HCT116 (cell line): ENCODE measurements around the gene GBP7. TPM values are rescaled to one million over a fixed set of nuclear protein-coding genes. Genes with fewer than 3 reads are reported as not detected.

Experiments used
- ATAC-seq: fragments of 200-7000 bp; cut with Tn5 transposase; 2 replicates; pipeline ENCODE4 v1.9.1; 2020; ENCODE audit warnings: mild to moderate bottlenecking, moderate library complexity
- BruUV-seq: library from RNA; stranded (reverse); fragments of 400-500 nt; replicated peaks from 2 replicates; lab custom pipeline; 2021; lab: Mats Ljungman, UMichigan
- CTCF ChIA-PET: fragments of 300-600 bp; sonication (Branson Sonifier 250); formaldehyde crosslinking; loops from one replicate; lab custom pipeline; 2021; ENCODE audit warnings: antibody characterized with exemption; lab: Charles Lee
- POLR2A ChIA-PET: fragments of 300-600, 350-600 bp; sonication (Branson Sonifier 250); formaldehyde crosslinking; loops from one replicate; lab custom pipeline; 2021; ENCODE audit warnings: antibody characterized with exemption; lab: Charles Lee
- RAD21 ChIA-PET, 2 experiments: fragments of 300-600 bp; sonication (Branson Sonifier 250); formaldehyde crosslinking; loops; one replicate each; lab custom pipeline; 2023; ENCODE audit warnings: low total read pairs in 2 of 2; ENCODE audit not compliant: uncharacterized antibody in 2 of 2, unreplicated experiment in 2 of 2, low non-redundant PET in 1 of 2; lab: Charles Lee
- DNase-seq: peaks from one replicate; pipeline ENCODE4 v3.0.0-alpha.2; 2010; ENCODE audit warnings: low read depth, low spot score
- H2AFZ ChIP-seq: fragments of 200-600 bp; shearing (Covaris generic), sonication (generic); 2 replicates; pipeline ENCODE4 v1.6.1; 2017; ENCODE audit warnings: low read depth, mixed run types, mixed read lengths, antibody characterized with exemption, low read length; ENCODE audit not compliant: poor library complexity, severe bottlenecking
- H3K27ac ChIP-seq: 2 replicates; pipeline ENCODE4 v1.5.1; 2012; ENCODE audit warnings: low read depth, low read length
- H3K27me3 ChIP-seq: fragments of 200-600 bp; sonication (generic); 2 replicates; pipeline ENCODE4 v1.6.1; 2016; ENCODE audit warnings: mixed run types, low read length, mixed read lengths; ENCODE audit not compliant: insufficient read depth
- H3K36me3 ChIP-seq, 2 experiments: fragments of 200-500 bp in 1 of 2; fragments of 200-600 bp in 1 of 2; sonication (Bioruptor generic) in 1 of 2; sonication (generic) in 1 of 2; 2 replicates each; pipeline versions ENCODE4 v1.5.1 to v1.6.1; 2014 to 2016; ENCODE audit warnings: low read length in 2 of 2, inconsistent platforms in 1 of 2, mixed read lengths in 1 of 2, mixed run types in 1 of 2; ENCODE audit not compliant: insufficient read depth in 2 of 2, control insufficient read depth in 1 of 2
- H3K4me1 ChIP-seq, 2 experiments: fragments of 200-600 bp in 1 of 2; sonication (generic) in 1 of 2; 2 replicates each; pipeline versions ENCODE4 v1.5.1 to v1.6.1; 2012 to 2017; ENCODE audit warnings: low read length in 2 of 2, inconsistent platforms in 1 of 2, mild to moderate bottlenecking in 1 of 2, mixed read lengths in 1 of 2, mixed run types in 1 of 2, moderate library complexity in 1 of 2; ENCODE audit not compliant: insufficient read depth in 2 of 2, control insufficient read depth in 1 of 2
- H3K4me2 ChIP-seq: fragments of 200-600 bp; sonication (generic); 2 replicates; pipeline ENCODE4 v1.6.1; 2017; ENCODE audit warnings: mixed run types, low read length, mixed read lengths
- H3K4me3 ChIP-seq, 2 experiments: fragments of 200-600 bp in 1 of 2; sonication (generic) in 1 of 2; replicated peaks in 1 of 2; 2 replicates each; pipeline ENCODE4 v1.5.1; 2011 to 2016; ENCODE audit warnings: low read length in 2 of 2, control low read depth in 1 of 2, low read depth in 1 of 2, mild to moderate bottlenecking in 1 of 2, mixed read lengths in 1 of 2, mixed run types in 1 of 2
- H3K79me2 ChIP-seq: fragments of 200-600 bp; sonication (generic); 2 replicates; pipeline ENCODE4 v1.6.1; 2017; ENCODE audit warnings: mild to moderate bottlenecking, mixed run types, low read length, moderate library complexity, mixed read lengths; ENCODE audit not compliant: insufficient read depth
- H3K9ac ChIP-seq: fragments of 200-600 bp; sonication (generic); 2 replicates; pipeline ENCODE4 v1.6.1; 2016; ENCODE audit warnings: low read length, mixed read lengths
- H3K9me2 ChIP-seq: fragments of 200-600 bp; sonication (generic), shearing (Covaris generic); 2 replicates; pipeline ENCODE4 v1.6.1; 2017; ENCODE audit warnings: mixed run types, mild to moderate bottlenecking, moderate library complexity; ENCODE audit not compliant: insufficient read depth
- H3K9me3 ChIP-seq, 2 experiments: fragments of 200-500 bp in 1 of 2; fragments of 200-600 bp in 1 of 2; sonication (Bioruptor generic) in 1 of 2; sonication (generic) in 1 of 2; 2 replicates each; pipeline ENCODE4 v1.6.1; 2014 to 2017; ENCODE audit warnings: low read length in 2 of 2, mixed read lengths in 2 of 2, inconsistent platforms in 1 of 2, low read depth in 1 of 2, mild to moderate bottlenecking in 1 of 2, mixed run types in 1 of 2, moderate library complexity in 1 of 2; ENCODE audit not compliant: control insufficient read depth in 1 of 2, insufficient read depth in 1 of 2
- H4K20me1 ChIP-seq: fragments of 200-600 bp; sonication (generic), shearing (Covaris generic); 2 replicates; pipeline ENCODE4 v1.6.1; 2017; ENCODE audit warnings: mixed run types, mild to moderate bottlenecking, moderate library complexity; ENCODE audit not compliant: insufficient read depth
- CBX3 ChIP-seq: IDR thresholded peaks from 2 replicates; pipeline ENCODE4 v1.6.1; 2012; ENCODE audit warnings: low read depth
- EGR1 ChIP-seq: IDR thresholded peaks from 2 replicates; pipeline ENCODE4 v1.6.1; 2012; ENCODE audit warnings: low read depth
- EZH2 ChIP-seq: fragments of 200-600 bp; sonication (generic); IDR thresholded peaks from 2 replicates; pipeline ENCODE4 v1.6.1; 2017; ENCODE audit warnings: antibody characterized with exemption, mixed run types
- EZH2phosphoT487 ChIP-seq: fragments of 200-600 bp; IDR thresholded peaks from 2 replicates; pipeline ENCODE4 v1.6.1; 2018; ENCODE audit warnings: antibody characterized with exemption, borderline replicate concordance
- FOSL1 ChIP-seq: IDR thresholded peaks from 2 replicates; pipeline ENCODE4 v1.6.1; 2012; ENCODE audit warnings: low read depth
- JUND ChIP-seq: IDR thresholded peaks from 2 replicates; pipeline ENCODE4 v1.6.1; 2012
- MAX ChIP-seq: IDR thresholded peaks from 2 replicates; pipeline ENCODE4 v1.6.1; 2012
- POLR2A ChIP-seq: IDR thresholded peaks from 2 replicates; pipeline ENCODE4 v1.7.0; 2011; ENCODE audit warnings: borderline replicate concordance; ENCODE audit not compliant: insufficient read depth, insufficient read length; ENCODE audit errors: extremely low read depth
- POLR2AphosphoS5 ChIP-seq: IDR thresholded peaks from 2 replicates; pipeline ENCODE4 v1.6.1; 2011; ENCODE audit warnings: mild to moderate bottlenecking, low read depth, low read length, moderate library complexity
- SRF ChIP-seq: IDR thresholded peaks from 2 replicates; pipeline ENCODE4 v1.6.1; 2012; ENCODE audit warnings: low read depth
- TCF7L2 ChIP-seq: IDR thresholded peaks from 2 replicates; pipeline ENCODE4 v1.7.0; 2011; ENCODE audit warnings: borderline replicate concordance, inconsistent platforms; ENCODE audit not compliant: insufficient read depth, insufficient read length; ENCODE audit errors: extremely low read depth
- YY1 ChIP-seq: IDR thresholded peaks from 2 replicates; pipeline ENCODE4 v1.6.1; 2011; ENCODE audit warnings: low read length, low read depth, moderate library complexity, mild to moderate bottlenecking; ENCODE audit not compliant: insufficient replicate concordance; ENCODE audit errors: extremely low read depth
- ZFX ChIP-seq: fragments of 450-650 bp; IDR thresholded peaks from 2 replicates; pipeline ENCODE4 v1.6.1; 2017
- intact Hi-C: fragments of 100-400 bp; cut with micrococcal nuclease; formaldehyde crosslinking; loops from 2 replicates; pipeline ENCODE4 v1.10.0; 2022
- total RNA-seq: library from RNA; stranded (reverse); gene quantifications from one replicate; pipeline ENCODE4 v1.2.1, GENCODE V29; 2021; ENCODE audit not compliant: unreplicated experiment
- TF ChIP-seq, protein P1 (sequence below): IDR thresholded peaks from 2 replicates; pipeline ENCODE4 v1.6.1; 2011; ENCODE audit warnings: mild to moderate bottlenecking, low read length, moderate library complexity; ENCODE audit not compliant: insufficient replicate concordance; ENCODE audit errors: extremely low read depth
- TF ChIP-seq, protein P2 (sequence below), 3 experiments: fragments of 200-600 bp in 1 of 3; sonication (generic) in 1 of 3; IDR thresholded peaks in 2 of 3; conservative IDR thresholded peaks in 1 of 3; 2 replicates each; pipeline ENCODE4 v1.5.1; 2012 to 2017; ENCODE audit warnings: low read depth in 2 of 3, low read length in 2 of 3, antibody characterized with exemption in 1 of 3, borderline replicate concordance in 1 of 3, control low read depth in 1 of 3, mild to moderate bottlenecking in 1 of 3, mixed read lengths in 1 of 3, mixed run types in 1 of 3, moderate library complexity in 1 of 3; ENCODE audit not compliant: insufficient read depth in 1 of 3
- TF ChIP-seq, protein P3 (sequence below): IDR thresholded peaks from 2 replicates; pipeline ENCODE4 v1.6.1; 2012; ENCODE audit warnings: low read depth

GBP7 gene
- total RNA-seq, 1 experiment from 2014 or later, result not detected

DNA sequence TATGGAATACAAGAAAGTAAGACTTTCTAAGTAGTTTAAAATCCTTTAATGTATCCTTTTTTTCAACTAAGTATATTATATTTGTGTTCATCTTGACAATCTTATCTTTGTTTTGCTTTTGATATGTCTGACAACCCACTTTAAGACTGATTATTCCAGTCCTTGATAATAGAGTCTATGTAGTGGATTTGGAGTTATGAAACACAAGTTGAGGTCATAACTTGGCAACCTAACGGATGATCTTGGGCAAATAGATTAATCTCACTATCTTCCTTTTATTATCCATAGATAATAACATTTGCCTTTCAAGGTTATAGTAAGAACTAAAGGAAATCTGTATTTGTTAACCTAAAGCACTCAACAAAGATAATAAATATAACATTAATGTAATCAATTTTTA is 45.1 kb downstream of the GBP7 start:
- TF ChIP-seq POLR2AphosphoS5 (no peak), EGR1 (no peak), FOSL1 (no peak), MAX (no peak), SRF (no peak), EZH2phosphoT487 (no peak), JUND (no peak), EZH2 (no peak), YY1 (no peak), ZFX (no peak), POLR2A (no peak), CBX3 (no peak), TCF7L2 (no peak)
- TF ChIP-seq, protein P1, sequence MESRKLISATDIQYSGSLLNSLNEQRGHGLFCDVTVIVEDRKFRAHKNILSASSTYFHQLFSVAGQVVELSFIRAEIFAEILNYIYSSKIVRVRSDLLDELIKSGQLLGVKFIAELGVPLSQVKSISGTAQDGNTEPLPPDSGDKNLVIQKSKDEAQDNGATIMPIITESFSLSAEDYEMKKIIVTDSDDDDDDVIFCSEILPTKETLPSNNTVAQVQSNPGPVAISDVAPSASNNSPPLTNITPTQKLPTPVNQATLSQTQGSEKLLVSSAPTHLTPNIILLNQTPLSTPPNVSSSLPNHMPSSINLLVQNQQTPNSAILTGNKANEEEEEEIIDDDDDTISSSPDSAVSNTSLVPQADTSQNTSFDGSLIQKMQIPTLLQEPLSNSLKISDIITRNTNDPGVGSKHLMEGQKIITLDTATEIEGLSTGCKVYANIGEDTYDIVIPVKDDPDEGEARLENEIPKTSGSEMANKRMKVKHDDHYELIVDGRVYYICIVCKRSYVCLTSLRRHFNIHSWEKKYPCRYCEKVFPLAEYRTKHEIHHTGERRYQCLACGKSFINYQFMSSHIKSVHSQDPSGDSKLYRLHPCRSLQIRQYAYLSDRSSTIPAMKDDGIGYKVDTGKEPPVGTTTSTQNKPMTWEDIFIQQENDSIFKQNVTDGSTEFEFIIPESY, result no peak
- TF ChIP-seq, protein P2, sequence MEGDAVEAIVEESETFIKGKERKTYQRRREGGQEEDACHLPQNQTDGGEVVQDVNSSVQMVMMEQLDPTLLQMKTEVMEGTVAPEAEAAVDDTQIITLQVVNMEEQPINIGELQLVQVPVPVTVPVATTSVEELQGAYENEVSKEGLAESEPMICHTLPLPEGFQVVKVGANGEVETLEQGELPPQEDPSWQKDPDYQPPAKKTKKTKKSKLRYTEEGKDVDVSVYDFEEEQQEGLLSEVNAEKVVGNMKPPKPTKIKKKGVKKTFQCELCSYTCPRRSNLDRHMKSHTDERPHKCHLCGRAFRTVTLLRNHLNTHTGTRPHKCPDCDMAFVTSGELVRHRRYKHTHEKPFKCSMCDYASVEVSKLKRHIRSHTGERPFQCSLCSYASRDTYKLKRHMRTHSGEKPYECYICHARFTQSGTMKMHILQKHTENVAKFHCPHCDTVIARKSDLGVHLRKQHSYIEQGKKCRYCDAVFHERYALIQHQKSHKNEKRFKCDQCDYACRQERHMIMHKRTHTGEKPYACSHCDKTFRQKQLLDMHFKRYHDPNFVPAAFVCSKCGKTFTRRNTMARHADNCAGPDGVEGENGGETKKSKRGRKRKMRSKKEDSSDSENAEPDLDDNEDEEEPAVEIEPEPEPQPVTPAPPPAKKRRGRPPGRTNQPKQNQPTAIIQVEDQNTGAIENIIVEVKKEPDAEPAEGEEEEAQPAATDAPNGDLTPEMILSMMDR (IDR thresholded peaks at IDR 0.05 in 2 of 3, conservative IDR thresholded peaks at IDR 0.05 in 1 of 3; ENCODE audit: borderline replicate concordance in 1 of 3, insufficient read depth in 1 of 3, low read depth in 2 of 3, low read length in 2 of 3), result no peak
- TF ChIP-seq, protein P3, sequence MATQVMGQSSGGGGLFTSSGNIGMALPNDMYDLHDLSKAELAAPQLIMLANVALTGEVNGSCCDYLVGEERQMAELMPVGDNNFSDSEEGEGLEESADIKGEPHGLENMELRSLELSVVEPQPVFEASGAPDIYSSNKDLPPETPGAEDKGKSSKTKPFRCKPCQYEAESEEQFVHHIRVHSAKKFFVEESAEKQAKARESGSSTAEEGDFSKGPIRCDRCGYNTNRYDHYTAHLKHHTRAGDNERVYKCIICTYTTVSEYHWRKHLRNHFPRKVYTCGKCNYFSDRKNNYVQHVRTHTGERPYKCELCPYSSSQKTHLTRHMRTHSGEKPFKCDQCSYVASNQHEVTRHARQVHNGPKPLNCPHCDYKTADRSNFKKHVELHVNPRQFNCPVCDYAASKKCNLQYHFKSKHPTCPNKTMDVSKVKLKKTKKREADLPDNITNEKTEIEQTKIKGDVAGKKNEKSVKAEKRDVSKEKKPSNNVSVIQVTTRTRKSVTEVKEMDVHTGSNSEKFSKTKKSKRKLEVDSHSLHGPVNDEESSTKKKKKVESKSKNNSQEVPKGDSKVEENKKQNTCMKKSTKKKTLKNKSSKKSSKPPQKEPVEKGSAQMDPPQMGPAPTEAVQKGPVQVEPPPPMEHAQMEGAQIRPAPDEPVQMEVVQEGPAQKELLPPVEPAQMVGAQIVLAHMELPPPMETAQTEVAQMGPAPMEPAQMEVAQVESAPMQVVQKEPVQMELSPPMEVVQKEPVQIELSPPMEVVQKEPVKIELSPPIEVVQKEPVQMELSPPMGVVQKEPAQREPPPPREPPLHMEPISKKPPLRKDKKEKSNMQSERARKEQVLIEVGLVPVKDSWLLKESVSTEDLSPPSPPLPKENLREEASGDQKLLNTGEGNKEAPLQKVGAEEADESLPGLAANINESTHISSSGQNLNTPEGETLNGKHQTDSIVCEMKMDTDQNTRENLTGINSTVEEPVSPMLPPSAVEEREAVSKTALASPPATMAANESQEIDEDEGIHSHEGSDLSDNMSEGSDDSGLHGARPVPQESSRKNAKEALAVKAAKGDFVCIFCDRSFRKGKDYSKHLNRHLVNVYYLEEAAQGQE, result no peak
- Histone ChIP-seq H3K79me2 (no peaks in the 10 kb centered on the region), H3K36me3 (no peaks in the 10 kb centered on the region), H3K9me3 (no peaks in the 10 kb centered on the region), H3K27me3 (no peaks in the 10 kb centered on the region), H3K9ac (no peak overlapping the region), H4K20me1 (no peaks in the 10 kb centered on the region), H3K27ac (no peak overlapping the region), H3K9me2 (no peaks in the 10 kb centered on the region), H3K4me3 (no peak overlapping the region), H3K4me1 (peaks cover 0 to 5% of the 10 kb centered on the region in 2 experiments; a peak in 1 of 4 replicates), H3K4me2 (no peak overlapping the region), H2AFZ (no peak overlapping the region)
- DNase-seq (no peak), ATAC-seq (no peak)
- intact Hi-C loops, result no loop called here
- BruUV-seq, result no TSS peak
- ChIA-PET CTCF (no interaction called here), POLR2A (no interaction called here), RAD21 (no interaction called here)
